Measurements from ENCODE around the gene ARHGEF6.

Gene ARHGEF6

DNA sequence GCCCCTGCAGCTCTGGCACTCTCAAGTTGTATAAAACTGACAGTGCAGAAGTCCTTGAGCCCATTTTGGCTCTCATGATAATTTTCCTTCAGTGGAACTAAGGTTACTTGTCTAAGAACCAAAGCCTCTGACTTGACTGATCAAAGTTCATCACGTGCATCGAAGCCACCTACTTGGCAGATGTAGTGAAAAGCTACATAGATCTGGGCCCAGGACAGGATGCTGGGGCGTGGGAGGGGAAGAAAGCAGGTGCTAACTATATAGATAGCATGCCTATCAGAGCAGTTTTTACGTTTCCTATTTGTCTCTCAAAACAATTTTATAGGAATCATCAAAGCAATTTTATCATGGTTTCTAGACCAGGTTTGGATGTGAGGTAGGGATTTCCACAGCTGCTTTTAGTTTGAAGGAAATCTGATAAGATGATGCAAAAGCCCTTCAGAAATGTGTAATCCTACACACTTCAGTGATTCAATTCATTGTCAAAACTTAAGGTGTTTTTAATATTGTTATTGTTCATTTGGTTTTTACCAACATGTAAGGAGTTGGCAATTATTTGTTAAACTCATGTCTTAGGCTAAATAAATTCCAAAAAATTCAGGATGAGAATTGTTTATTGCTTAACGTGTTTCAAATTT, 134.0 kb downstream of the ARHGEF6 start:
- no peak for DNase-seq (ENCODE audit: low spot score)
- TF ChIP-seq, protein P1, sequence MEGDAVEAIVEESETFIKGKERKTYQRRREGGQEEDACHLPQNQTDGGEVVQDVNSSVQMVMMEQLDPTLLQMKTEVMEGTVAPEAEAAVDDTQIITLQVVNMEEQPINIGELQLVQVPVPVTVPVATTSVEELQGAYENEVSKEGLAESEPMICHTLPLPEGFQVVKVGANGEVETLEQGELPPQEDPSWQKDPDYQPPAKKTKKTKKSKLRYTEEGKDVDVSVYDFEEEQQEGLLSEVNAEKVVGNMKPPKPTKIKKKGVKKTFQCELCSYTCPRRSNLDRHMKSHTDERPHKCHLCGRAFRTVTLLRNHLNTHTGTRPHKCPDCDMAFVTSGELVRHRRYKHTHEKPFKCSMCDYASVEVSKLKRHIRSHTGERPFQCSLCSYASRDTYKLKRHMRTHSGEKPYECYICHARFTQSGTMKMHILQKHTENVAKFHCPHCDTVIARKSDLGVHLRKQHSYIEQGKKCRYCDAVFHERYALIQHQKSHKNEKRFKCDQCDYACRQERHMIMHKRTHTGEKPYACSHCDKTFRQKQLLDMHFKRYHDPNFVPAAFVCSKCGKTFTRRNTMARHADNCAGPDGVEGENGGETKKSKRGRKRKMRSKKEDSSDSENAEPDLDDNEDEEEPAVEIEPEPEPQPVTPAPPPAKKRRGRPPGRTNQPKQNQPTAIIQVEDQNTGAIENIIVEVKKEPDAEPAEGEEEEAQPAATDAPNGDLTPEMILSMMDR (IDR thresholded peaks at IDR 0.05; ENCODE audit: borderline replicate concordance, control extremely low read depth, extremely low read depth, insufficient read depth, missing control alignments), result no peak
- in situ Hi-C loops (cut with MboI; ENCODE audit: low sequenced_read_pairs, unreplicated experiment), result no loop called here

DNA sequence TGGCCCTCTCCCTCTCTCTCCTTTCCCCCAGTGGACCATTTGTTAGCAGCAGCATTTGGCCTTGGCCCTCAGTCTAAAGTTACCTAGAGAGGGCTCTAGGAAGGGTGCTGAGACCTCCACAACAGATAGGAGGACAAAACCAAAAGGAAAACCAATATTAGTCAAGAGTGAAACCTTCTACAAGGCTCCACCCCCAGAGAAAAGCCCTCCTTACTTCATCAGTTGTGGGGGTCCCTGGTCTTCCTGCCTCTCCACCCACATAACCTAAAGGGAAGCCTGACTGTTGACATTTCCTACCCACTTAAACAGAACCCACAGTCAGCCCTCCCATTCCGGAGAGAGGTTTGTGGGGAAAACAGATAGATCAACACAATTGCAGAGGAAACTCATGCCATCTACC, 137.5 kb downstream of the ARHGEF6 start:
- TF ChIP-seq, protein P1 (IDR thresholded peaks at IDR 0.05; ENCODE audit: borderline replicate concordance, control extremely low read depth, extremely low read depth, insufficient read depth, missing control alignments), result no peak
- in situ Hi-C loops (cut with MboI; ENCODE audit: low sequenced_read_pairs, unreplicated experiment), result no loop called here
- DNase-seq (ENCODE audit: low spot score), result no peak

DNA sequence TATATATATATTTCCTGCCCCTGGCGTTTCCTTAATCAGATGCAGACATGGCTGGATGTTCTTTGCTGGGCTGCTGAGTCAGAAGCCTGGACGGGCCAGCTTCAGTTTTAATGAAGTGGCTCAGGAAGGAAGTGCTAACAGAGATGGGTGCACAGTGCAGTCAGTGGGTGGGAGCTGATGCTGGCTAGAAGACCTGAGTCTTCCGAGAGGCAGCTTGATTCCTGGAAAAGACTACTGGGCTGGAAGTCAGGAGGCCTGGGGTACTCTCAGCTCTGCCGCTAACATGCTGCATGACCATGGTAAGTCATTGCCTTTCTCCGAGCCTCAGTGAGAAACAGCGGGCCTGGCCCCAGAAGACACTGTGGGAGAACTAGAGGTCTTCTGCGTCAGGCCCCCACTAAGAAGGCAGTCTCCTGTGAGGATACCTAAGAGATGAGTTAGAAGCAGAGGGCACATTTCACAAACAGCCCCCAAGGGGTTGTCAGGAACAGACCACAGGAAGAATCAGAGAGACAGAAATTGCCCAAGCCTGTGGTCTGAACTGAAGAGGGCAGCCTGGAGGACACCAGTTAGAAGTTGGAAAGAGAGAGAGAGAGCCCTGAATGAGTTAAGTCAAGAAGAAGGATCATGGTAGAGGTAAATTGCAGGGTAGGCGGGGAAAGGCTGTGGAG, 141.1 kb downstream of the ARHGEF6 start:
- in situ Hi-C loops (cut with MboI; ENCODE audit: low sequenced_read_pairs, unreplicated experiment), result no loop called here
- TF ChIP-seq, protein P1 (IDR thresholded peaks at IDR 0.05; ENCODE audit: borderline replicate concordance, control extremely low read depth, extremely low read depth, insufficient read depth, missing control alignments), result no peak
- no peak for DNase-seq (ENCODE audit: low spot score)

DNA sequence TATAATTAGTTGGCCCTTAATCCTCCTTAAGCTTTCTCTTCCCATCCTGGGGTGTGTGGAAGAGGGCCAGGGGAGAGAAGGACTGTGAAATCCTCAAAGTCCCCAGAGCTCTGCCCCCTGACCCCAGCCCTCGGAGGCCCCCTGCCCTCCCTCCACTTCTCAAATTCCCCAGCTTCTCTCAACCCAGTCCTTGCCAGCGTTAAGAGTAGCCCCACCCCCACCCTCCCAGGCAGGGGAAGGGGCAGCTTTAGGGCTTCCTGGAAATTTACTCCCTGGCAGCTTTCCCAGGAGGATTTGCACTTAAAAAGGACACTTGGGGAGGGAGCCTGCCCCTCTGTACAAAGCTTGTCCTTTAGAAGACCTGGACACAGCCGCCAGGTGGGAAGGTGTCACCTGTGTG, 144.6 kb downstream of the ARHGEF6 start:
- in situ Hi-C loops (cut with MboI; ENCODE audit: low sequenced_read_pairs, unreplicated experiment), result no loop called here
- DNase-seq (ENCODE audit: low spot score), result no peak
- TF ChIP-seq, protein P1 (IDR thresholded peaks at IDR 0.05; ENCODE audit: borderline replicate concordance, control extremely low read depth, extremely low read depth, insufficient read depth, missing control alignments), result no peak

DNA sequence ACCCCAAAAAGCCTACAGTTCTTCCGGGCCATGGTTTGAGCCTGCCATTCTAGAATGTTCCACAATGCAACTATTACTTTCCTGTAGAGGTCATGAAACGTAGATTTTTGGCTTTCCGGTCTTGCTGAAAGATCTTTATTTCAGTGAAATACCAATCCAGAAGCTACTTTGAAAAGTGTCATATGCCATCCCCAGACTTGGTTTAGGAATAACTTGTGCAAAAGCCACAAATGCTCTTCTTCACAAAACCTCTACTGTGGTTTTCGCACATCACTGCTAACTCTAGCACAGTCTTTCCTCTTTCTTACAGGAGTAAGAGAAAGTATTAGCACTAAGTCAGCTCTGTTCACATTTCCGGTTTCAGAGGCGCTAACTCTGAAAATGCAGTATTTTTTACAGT, 145.5 kb downstream of the ARHGEF6 start:
- TF ChIP-seq, protein P1 (IDR thresholded peaks at IDR 0.05; ENCODE audit: borderline replicate concordance, control extremely low read depth, extremely low read depth, insufficient read depth, missing control alignments), result no peak
- in situ Hi-C loops (cut with MboI; ENCODE audit: low sequenced_read_pairs, unreplicated experiment), result no loop called here

DNA sequence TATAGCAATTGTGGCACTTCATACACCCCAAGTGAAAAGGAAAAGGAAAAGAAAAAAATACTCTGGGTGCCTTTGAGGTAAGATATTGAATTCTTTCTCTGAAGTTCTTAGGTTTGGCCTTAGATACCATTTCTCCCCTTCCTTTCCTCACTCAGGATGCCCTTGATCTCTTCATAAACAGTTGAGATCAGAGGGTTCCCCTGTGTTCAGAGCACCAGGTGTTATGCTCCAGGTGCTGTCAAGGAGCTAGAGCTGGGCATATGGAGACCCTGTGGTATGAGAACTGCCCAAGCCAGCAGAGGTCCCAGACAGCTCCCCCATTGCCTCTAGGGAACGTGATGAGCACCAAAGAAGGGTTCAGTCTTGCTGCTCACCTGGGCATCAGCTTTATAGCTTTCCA, 149.9 kb downstream of the ARHGEF6 start:
- TF ChIP-seq, protein P1 (IDR thresholded peaks at IDR 0.05; ENCODE audit: borderline replicate concordance, control extremely low read depth, extremely low read depth, insufficient read depth, missing control alignments), result no peak
- no peak for DNase-seq (ENCODE audit: low spot score)
- in situ Hi-C loops (cut with MboI; ENCODE audit: low sequenced_read_pairs, unreplicated experiment), result no loop called here

More for the DNA sequence above, 145.5 kb downstream of the ARHGEF6 start:
- no peak for DNase-seq (ENCODE audit: low spot score)
